CD4-positive, alpha-beta T cell treated with Interleukin-2 at 100 ng/mL for 4 hours (primary cell): Measurements from ENCODE around the gene CCDC51.
A peak's percentile ranks its signal among the peaks of the same experiment; 100 is the strongest.
"Not testable (repeated sequence)": the region's sequence is repeated elsewhere in the genome, so short reads cannot be mapped to it uniquely, and the experiment has no call there.

ENCODE experiments used
- DNase-seq: peaks from one replicate; pipeline ENCODE4 v3.0.0-alpha.2; 2020; ENCODE audit warnings: low spot score

The CCDC51 gene, protein sequence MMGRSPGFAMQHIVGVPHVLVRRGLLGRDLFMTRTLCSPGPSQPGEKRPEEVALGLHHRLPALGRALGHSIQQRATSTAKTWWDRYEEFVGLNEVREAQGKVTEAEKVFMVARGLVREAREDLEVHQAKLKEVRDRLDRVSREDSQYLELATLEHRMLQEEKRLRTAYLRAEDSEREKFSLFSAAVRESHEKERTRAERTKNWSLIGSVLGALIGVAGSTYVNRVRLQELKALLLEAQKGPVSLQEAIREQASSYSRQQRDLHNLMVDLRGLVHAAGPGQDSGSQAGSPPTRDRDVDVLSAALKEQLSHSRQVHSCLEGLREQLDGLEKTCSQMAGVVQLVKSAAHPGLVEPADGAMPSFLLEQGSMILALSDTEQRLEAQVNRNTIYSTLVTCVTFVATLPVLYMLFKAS

DNA sequence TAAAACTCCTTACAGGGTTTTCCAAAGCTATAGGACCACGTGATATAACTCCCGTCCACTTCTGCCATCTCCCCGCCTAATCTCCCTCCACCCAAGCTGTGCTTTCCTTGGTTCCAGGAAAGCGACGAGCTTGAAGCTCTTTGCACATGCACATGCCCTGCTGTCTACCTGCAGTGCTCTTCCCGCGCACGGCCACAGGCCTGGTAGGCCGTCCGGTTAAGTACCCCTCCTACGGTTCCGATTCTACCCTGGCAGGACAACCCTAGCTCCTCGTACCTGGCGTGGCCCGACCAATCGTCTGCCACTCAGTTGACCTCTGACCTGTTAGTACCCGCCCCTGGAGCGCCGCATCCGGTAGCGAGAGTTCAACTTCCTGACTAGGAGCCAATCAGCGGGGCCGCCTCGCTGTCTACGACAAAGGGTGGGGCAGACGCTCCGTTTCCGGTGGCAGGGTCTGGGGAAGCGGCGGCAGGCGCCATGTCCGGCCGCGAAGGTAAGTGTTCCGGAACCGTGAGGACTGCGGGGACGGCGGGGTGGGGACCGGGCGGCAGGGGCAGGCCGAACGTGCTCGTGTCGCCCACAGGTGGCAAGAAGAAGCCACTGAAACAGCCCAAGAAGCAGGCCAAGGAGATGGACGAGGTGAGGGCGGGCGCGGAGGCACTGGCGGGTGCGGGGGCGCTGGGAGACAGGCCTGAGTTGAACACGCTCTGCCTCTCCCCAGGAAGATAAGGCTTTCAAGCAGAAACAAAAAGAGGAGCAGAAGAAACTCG is at the start of gene CCDC51, which contains the start of gene TMA7:
TSS of gene CCDC51 (minus strand) at position 300 of the 770 bp plus-strand sequence. CDS start 4,991 bp downstream, outside the sequence.
TSS of gene TMA7 (plus strand) at position 438 of the 770 bp plus-strand sequence. CDS start at position 478, 40 bp downstream.
- DNase-seq, result peak; percentile 97

DNA sequence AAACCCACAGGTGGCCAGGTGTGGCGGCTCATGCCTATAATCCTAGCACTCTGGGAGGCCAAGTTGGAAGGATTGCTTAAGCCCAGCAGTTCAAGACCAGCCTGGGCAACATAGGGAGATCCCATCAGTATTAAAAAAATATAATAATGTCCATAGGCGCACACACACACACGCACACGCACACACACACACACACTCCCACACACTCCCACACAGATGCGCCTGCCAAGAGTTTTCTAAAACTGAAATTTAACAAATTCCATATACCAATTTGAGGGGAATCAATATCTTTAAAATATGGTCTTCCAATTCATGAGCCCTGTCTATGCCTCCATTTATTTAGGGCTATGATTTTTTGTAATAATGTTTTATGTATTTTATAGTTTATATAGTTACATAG is 47.0 kb upstream of the CCDC51 start:
- no peak for DNase-seq

DNA sequence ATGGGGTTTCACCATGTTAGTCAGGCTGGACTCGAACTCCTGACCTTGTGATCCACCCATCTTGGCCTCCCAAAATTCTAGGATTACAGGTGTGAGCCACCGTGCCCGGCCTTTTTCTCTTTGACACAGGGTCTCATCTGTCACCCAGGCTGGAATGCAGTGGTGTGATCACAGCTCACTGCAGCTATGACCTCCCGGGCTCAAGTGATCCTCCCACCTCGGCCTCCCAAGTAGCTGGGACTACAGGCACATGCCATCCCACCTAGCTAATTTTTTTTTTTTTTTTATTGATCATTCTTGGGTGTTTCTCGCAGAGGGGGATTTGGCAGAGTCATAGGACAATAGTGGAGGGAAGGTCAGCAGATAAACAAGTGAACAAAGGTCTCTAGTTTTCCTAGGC is 42.9 kb upstream of the CCDC51 start:
- DNase-seq, result not testable (repeated sequence)

DNA sequence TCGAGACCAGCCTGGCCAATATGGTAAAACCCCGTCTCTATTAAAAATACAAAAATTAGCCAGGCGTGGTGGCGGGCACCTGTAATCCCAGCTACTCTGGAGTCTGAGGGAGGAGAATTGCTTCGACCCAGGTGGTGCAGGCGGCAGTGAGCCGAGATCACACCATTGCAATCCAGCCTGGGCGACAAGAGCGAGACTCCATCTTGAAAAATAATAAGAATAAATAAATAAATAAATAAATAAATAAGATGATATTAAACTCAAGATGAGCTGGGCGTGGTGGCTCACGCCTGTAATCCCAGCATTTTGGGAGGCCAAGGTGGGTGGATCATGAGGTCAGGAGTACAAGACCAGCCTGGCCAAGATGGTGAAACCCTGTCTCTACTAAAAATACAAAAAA is 41.0 kb upstream of the CCDC51 start:
- not testable (repeated sequence) for DNase-seq

DNA sequence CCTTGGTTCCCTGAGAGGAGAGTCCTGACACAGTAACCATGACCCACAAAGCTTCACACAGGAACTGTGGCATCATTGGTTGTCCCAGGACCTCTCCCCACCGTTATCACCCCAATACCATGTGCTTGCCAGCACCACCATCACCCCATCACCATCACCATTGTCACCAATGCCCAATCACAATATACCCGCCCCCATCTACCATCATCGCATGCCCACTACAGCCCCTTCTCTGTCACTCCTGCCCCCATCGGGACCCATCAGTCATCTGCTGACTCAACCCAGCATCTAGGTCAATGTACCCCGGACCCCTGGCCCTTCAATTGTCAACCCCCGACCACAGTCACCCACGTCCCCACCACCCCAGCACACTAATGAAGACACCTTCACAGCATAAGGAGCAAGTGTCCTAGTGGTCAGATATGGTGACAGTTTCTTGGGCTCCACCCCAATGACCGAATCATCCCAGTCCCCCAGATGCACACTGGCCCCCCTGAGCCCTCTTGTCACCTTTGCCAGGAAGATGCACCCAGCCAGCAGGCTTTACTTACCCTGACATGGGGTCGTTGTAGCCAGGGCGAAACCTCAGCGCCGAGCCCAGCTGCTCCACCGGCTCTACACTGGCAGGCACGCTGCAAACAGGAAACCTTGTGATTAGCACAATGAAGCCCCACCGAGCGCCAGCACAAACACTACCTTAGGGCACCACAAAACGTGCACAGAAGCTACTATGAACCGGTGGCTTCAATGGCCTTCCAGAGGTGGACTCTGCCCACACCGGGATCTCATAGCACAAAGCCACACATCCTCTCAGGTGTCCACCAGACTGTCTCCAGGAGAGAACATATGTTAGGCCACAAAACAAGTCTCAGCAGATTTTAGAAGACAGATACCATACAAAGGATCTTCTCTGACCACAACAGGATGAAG is 39.0 kb upstream of the CCDC51 start:
- DNase-seq, result peak; percentile 63

DNA sequence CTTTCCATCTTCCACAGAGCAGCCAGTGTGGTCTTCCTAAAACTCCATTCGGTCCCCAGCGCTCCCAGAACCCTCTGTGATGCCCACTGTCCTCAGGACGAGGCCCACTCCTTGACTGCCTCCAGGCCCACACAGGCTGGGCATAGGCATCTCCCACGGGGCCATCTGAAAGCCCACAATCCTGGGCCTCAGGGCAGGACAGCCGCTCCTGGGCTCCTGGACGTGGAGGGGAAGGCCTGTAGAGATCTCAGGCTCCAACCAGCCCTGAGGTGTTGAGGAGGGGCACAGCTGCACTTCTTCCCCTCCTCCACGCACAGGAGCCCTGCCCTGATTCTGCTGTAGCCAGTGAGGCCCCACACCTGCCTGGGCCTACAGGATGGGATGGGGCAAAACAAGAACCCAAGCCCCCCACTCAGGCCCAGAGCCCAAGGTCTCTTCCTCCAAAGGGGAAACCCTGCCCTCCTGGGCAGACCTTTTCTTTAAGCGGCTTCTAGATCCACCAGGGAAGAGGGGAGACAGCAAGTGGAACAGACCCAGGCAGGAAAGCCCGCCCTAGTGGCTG is 38.1 kb upstream of the CCDC51 start:
- no peak for DNase-seq

DNA sequence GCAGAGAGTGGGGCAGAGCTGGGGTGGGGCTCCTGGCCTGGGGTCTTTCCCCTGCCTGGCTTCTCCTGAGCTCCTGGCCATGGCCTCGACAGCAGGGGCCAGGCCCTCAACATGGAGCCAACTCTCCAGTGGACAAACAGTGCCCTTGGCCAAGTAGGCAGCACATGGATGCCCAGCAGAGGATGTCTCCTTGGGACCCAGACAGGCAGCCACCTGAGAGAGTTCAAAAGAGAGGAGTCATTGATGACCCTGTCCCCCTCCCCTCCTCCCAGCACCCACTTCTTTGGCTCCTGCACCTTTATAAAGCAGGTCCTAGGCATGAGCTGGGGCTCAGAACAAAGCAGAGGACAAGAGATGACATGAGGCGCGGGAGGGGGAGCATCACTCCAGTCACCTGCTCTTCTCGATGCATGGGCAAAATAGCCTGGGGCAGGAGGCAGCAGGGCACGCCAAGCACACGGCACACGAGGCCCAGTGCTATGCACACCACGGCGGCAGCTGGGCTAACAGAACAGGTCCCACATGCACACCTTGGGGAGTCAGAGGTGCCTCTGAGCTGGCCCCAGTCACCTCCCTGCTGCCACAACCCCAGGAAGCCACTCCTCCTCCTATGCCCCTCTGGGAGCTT is 36.6 kb upstream of the CCDC51 start:
- DNase-seq, result no peak

DNA sequence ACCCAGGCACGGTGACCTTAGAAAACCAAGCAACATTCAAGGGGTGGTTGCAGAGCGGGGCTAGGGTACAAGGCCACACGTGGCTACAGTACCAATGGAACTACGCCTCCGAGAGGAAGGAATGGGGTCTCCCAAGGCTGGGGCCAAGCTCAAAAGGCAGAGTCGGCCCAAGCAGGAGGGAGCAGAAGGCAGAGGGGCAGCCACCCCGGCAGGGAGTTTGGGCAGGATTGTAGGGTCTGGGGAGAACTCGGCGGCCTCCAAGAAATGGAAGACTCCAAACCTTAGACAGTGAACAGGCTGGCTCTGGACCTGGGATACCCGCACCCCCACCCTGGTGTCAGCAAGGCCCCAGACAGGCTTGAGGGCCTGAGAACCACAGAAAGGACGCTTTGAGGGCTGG is 35.3 kb upstream of the CCDC51 start:
- no peak for DNase-seq

DNA sequence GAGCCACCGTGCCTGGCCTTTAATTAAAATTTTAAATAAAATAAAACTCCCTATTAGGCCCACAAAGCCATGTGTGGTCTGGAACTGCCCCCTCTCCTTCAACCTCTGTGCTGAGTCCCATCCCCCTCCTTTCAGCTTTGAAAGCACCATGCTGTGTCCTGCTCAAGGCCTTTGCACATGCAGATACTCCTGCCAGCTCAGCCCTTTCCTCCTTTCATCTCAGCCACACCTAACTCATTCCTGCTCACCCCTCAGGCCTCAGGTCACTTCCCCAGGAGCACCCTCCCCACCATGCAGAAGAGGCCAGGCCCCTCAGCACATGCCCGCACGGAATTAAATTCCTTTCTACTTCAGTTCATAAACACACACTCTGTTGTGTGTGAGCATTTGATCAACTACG is 34.7 kb upstream of the CCDC51 start:
- DNase-seq, result no peak

DNA sequence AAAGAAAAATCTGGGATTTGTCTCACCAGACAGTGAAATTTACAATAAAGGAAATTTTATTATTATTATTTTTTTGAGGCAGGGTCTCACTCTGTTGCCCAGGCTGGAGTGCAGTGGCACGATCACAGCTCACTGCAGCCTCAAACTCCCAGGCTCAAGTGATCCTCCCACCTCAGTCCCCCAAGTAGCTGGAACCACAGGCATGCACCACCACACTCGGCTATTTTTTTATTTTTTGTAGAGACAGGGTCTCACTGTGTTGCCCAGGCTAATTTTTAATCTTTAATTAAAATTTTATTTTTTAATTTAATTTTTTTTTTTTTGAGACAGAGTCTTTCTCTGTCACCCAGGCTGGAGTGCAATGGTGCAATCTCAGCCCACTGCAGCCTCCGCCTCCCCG is 34.1 kb upstream of the CCDC51 start:
- not testable (repeated sequence) for DNase-seq

DNA sequence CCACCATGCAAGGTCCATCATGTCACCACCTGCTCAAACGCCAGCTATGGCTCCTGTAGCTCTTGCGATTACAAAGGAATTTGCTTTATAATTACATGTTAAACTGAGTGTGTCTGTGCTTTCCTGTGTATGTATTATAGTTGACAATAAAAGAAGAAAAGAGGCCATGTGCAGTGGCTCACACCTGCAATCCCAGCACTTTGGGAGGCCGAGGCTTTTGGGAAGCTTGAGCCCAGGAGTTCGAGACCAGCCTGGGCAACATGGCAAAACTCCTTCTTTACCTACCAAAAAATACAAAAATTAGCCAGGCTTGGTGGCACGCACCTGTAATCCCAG is 33.7 kb upstream of the CCDC51 start:
- DNase-seq, result no peak

DNA sequence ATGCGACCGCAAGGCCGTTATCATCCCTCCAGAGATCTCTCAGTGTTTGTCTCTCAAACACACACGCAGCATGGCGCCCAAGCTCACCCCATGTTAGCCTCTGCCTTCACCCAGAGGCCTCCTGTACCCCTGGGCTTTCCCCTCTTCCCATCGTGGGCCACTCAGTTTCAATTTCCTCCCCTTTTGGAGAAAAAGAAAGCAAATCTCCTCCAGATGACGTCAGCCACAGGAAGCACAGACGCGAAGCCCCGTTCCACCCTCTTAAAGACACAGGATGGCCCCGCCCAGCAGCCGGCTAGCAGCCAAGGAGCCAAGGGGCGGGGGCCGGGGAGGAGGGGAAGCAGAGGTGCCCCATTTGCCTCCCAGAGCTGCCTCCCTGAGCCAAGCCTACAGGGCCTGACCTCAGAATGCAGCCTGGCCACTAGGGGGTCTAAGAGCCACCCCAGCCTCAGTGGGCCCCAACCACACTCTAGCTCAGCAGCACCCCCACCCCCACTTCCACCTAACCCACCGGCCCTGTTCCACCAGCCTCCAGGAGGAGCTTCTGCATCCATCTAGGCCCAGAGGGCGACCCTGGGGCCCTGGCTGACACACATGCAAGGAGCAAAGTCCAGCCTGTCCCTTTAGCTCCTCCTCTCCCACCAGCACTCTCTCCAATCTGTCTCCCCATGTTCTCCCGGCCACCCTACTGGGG is 33.2 kb upstream of the CCDC51 start:
- peak; percentile 94 for DNase-seq

DNA sequence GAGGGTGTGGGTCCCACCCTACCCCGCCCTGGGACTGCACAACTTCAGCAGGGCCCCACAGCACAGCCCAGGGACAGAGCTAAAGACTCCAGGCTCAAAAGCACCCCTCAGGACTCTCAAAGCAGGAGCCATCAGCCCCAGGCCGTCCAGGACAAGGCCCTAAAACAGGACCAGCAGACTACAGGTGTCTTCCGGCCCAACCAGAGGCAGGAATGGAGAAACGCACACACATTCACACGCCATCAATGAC is 32.7 kb upstream of the CCDC51 start:
- DNase-seq, result no peak

DNA sequence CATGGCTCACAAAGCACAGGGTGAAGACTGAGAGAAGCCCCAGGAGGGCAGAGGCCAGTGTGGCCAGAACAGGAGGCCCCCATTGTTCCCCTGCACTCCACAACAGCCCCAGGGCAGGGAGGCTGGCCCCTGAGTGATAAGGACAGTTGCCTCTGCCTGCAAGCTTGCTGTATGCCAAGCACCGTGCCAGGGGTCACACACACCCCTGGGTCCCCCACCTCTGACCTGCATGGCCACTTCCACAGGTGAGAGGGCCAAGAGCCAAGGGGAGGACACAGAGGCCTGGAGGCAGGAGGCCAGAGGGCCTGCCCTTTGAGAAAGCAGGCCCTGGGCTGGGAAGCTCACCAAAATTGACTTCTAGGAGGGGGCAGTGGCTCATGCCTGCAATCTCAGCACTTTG is 30.4 kb upstream of the CCDC51 start:
- no peak for DNase-seq

DNA sequence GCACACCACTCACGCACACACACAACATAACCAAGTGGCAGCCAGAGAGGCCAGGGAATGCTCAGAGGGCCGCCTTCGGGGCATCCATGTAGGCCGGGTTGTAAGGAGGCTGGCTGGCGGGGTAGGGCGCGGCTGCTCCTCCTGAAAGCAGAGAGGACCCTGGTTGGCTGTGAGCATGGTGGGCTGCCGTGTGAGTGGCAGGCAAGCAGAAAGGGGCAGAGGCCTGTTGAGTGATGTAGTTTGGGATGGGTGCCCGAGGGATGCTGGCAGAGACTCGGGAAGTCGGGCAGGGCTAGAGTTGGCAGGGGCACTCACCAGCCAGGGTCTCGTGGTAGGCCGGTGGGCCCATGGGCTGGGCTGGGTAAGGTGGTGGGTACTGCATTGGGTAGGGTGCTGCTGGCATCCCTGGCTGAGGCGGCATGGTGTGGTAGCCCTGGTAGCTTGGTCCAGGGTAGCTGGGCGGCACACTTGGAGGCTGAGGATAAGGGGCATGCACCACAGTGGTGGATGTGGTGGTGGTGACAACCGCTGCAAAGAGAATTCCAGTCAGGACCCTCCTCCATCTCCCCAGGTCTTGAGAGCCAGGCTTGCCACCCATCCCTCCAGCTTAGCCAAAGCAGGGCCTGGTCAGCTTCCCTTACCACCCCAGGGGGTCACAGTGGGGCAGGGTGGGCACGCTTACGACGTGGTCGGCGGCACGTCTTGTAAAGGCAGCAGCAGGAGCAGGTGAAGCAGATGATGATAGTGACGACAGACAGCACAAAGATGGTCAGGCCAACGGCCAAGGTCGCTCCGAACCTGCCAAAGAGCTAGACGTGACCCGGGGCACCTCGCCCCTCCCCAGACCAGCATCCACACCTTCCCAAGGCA is 29.4 kb upstream of the CCDC51 start:
- no peak for DNase-seq

DNA sequence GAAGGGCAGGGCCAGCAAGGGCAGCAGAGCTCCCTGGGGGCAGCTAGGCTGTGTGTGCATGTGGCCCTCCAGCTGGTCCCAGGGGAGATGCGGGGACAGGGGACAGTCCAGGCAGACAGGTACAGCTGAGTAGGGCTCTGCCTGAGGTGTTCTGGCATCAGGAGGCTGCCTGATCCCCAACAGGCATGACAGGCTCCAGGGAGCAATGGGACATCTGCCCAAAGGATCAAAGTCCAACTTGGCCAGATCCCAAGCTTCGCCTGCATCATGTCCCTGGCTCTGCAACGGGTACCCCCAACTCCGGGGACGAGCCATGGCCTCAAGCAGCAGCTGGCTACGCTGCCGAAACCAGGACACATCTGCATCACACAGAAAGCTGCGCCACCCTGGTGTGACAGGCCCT is 28.4 kb upstream of the CCDC51 start:
- no peak for DNase-seq

DNA sequence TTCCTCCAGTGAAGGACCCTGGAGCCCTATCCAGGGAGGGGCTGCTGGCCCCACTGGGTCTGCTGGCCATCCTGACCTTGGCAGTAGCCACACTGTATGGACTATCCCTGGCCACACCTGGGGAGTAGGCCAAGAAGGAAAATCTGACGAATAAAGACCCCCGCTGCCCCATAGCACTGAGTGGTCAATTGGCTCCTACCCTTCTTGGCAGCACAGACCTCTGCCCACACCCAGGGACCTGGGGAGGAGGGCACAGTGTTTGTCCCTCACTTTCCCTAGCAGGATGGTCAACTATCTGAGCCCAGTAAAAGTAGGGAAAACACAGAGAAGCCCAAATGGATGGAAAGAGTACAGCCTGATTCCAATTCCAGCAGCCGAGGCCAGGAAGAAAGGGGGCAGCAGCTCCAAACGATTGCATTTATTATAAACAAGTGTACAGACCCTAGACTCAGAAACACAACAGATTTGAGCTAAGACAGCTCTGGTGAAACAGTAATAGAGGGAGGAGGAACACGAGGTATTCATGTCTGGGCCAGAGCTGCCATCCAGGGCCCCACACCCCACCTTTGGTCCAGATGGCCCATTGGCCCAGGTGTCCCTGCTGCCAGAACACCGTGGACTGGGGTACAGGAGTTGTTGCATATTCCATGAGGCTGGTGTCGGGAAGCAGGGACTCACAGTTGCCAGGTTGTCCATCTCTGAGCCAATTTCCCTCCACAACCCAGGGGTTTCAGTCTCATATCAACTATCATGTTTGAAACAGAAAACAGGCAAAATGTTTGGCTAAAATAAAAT is 27.8 kb upstream of the CCDC51 start:
- no peak for DNase-seq

DNA sequence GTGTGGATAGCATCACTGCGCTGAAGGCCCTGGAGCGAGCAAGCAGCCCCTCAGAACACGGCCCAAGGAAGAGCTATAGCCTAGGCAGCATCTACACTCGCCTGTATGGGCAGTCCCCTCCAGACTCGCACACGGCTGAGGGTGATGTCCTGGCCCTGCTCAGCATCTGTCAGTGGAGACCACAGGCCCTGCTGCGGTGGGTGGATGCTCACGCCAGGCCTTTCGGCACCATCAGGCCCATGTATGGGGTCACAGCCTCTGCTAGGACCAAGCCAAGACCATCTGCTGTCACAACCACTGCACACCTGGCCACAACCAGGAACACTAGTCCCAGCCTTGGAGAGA is 27.2 kb upstream of the CCDC51 start:
- no peak for DNase-seq

DNA sequence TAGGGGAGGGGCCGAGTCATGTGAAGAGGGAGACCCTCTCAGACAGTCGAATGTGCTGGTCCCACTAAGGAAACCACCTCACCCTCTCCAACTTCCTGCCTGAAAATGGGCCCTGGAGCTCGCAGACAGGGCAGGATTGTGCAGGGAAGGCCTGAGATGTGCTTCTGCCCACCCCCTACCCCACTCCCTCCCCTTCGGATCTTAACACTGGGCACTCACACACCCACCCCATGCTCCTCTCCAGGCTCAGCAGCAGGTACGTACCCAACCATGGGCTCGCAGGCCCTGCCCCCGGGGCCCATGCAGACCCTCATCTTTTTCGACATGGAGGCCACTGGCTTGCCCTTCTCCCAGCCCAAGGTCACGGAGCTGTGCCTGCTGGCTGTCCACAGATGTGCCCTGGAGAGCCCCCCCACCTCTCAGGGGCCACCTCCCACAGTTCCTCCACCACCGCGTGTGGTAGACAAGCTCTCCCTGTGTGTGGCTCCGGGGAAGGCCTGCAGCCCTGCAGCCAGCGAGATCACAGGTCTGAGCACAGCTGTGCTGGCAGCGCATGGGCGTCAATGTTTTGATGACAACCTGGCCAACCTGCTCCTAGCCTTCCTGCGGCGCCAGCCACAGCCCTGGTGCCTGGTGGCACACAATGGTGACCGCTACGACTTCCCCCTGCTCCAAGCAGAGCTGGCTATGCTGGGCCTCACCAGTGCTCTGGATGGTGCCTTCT is 26.6 kb upstream of the CCDC51 start:
- peak; percentile 27 for DNase-seq
